Measurements from ENCODE around the gene ACSBG1. TPM values are rescaled to one million over a fixed set of nuclear protein-coding genes. Genes with fewer than 3 reads are reported as not detected.
"Not testable (repeated sequence)": the region's sequence is repeated elsewhere in the genome, so short reads cannot be mapped to it uniquely, and the experiment has no call there.

The ACSBG1 gene
- total RNA-seq, 1 donor from 2014 or later, result 1.8 TPM

GRCh38 chr15:78159395-78159794 is 75.0 kb downstream of the ACSBG1 start:
- ATAC-seq (no peak), DNase-seq (no peak)
- H3K27me3 ChIP-seq (ENCODE audit: low read depth), result no peaks in the 10 kb centered on the region
- peaks cover 15% of the 10 kb centered on the region for H3K4me1 ChIP-seq
- peaks cover 84% of the 10 kb centered on the region for H3K36me3 ChIP-seq
- no peak overlapping the region for H3K4me3 ChIP-seq
- TF ChIP-seq, protein P1, sequence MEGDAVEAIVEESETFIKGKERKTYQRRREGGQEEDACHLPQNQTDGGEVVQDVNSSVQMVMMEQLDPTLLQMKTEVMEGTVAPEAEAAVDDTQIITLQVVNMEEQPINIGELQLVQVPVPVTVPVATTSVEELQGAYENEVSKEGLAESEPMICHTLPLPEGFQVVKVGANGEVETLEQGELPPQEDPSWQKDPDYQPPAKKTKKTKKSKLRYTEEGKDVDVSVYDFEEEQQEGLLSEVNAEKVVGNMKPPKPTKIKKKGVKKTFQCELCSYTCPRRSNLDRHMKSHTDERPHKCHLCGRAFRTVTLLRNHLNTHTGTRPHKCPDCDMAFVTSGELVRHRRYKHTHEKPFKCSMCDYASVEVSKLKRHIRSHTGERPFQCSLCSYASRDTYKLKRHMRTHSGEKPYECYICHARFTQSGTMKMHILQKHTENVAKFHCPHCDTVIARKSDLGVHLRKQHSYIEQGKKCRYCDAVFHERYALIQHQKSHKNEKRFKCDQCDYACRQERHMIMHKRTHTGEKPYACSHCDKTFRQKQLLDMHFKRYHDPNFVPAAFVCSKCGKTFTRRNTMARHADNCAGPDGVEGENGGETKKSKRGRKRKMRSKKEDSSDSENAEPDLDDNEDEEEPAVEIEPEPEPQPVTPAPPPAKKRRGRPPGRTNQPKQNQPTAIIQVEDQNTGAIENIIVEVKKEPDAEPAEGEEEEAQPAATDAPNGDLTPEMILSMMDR (IDR thresholded peaks at IDR 0.05), result no peak
- no peak overlapping the region for H3K27ac ChIP-seq
- intact Hi-C loops (cut with DNase I), result no loop called here
- H3K9me3 ChIP-seq, result no peaks in the 10 kb centered on the region

DNA sequence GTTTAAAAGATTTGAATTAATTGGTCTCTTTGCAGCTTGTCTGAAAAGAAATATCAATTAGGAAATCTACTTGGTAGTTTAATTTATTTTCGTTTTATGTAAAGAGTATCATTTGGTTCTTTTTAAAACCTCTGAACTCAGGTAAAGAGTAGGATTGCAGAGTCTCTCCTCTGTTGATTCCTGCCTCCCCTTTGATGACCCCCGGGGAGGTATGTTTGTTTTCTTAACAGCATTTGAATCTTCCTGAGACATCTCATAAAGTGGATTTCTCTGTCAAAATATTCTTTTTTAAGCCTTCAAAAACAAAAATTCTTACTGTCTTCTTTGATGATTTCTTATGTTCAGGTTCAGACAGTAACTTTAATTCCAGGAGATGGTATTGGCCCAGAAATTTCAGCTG is 77.2 kb downstream of the ACSBG1 start:
- no peak for DNase-seq
- Histone ChIP-seq H3K4me1 (peaks cover 15% of the 10 kb centered on the region), H3K4me3 (no peak overlapping the region), H3K27me3 (ENCODE audit: low read depth) (no peaks in the 10 kb centered on the region), H3K36me3 (peaks cover 62% of the 10 kb centered on the region), H3K9me3 (no peaks in the 10 kb centered on the region), H3K27ac (no peak overlapping the region)
- intact Hi-C loops (cut with DNase I), result no loop called here
- TF ChIP-seq, protein P1 (IDR thresholded peaks at IDR 0.05), result no peak
- no peak for ATAC-seq

GRCh38 chr15:78156653-78157052 is 77.7 kb downstream of the ACSBG1 start:
- Histone ChIP-seq H3K27ac (peak overlapping the region; percentile 1), H3K36me3 (peaks cover 57% of the 10 kb centered on the region)

DNA sequence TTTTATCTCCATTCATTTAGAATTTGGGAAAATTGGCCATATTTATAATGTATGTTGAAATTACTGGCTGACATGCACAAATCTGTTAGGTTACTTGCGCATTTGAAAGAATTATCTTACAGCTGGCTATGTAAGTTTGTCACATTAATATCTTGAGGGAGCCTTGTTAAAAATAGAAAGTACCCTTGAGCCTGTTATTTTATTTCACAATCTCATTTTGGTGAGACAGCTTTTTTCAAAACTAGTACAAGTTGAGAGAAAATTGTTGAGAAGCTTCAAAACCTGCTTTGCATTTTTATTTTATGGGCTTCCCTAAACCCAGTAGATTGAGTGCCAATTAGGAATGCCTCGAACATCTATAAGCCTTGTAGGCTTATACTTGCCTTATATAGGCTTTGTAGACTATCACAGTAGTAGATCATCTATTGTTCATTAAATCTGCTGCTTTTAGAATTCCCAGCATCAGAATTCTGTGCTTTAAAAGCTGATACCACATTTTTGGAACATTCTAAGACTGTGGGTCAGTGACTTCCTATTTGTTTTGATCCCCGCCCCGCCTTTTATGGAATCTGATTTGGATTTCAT is 78.9 kb downstream of the ACSBG1 start:
- Histone ChIP-seq H3K27ac (peak overlapping the region; percentile 21), H3K4me3 (no peak overlapping the region), H3K36me3 (peaks cover 45% of the 10 kb centered on the region), H3K27me3 (ENCODE audit: low read depth) (no peaks in the 10 kb centered on the region), H3K4me1 (peaks cover 25% of the 10 kb centered on the region), H3K9me3 (no peaks in the 10 kb centered on the region)
- intact Hi-C loops (cut with DNase I), result no loop called here
- TF ChIP-seq, protein P1 (IDR thresholded peaks at IDR 0.05), result no peak
- no peak for ATAC-seq
- DNase-seq, result no peak

More at GRCh38 chr15:78156653-78157052, 77.7 kb downstream of the ACSBG1 start:
- TF ChIP-seq, protein P1 (IDR thresholded peaks at IDR 0.05), result no peak
- Histone ChIP-seq H3K4me3 (no peak overlapping the region), H3K27me3 (ENCODE audit: low read depth) (no peaks in the 10 kb centered on the region), H3K4me1 (peaks cover 15% of the 10 kb centered on the region), H3K9me3 (no peaks in the 10 kb centered on the region)
- ATAC-seq, result no peak
- intact Hi-C loops (cut with DNase I), result no loop called here
- no peak for DNase-seq

DNA sequence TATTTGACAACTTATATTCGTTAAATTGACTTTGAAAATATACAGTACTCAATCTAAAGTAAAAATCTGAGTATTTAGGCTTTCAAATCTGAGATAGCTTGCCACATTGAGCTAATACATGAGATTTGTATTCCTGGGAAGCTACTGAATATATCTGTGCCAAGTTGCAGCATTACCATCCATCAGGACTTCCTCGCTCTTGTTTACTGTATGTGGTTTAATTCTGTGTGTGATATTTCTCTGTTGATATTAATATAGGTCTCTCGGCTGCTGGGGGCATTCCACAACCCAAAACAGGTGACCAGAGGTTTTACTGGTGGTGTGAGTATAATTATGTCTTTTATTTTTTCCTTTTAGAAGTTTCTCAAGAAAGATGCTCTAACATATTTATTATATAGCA is 79.4 kb downstream of the ACSBG1 start:
- no peak for DNase-seq
- TF ChIP-seq, protein P1 (IDR thresholded peaks at IDR 0.05), result no peak
- ATAC-seq, result no peak
- H3K4me3 ChIP-seq, result no peak overlapping the region
- peaks cover 40% of the 10 kb centered on the region for H3K36me3 ChIP-seq
- no peak overlapping the region for H3K27ac ChIP-seq
- H3K27me3 ChIP-seq (ENCODE audit: low read depth), result no peaks in the 10 kb centered on the region
- intact Hi-C loops (cut with DNase I), result no loop called here
- H3K4me1 ChIP-seq, result peaks cover 30% of the 10 kb centered on the region
- H3K9me3 ChIP-seq, result no peaks in the 10 kb centered on the region

DNA sequence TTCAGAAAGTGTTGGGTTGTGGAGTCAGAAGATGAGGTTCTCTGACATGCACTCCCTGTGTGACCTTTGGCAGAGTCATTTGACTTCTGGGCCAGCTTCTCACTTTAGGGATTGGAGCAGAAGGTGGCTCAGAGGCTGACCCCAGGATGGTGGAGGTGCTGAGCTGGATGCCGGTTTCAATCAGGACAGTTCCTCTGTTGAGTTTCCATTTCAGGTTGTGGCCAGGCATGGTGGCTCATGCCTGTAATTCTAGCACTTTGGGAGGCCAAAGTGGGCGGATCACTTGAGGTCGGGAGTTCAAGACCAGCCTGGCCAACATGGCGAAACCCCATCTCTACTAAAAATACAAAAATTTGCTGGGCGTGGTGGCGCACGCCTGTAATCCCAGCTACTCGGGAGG is 83.3 kb downstream of the ACSBG1 start:
- H3K27me3 ChIP-seq (ENCODE audit: low read depth); DNase-seq; H3K36me3 ChIP-seq; H3K27ac ChIP-seq; H3K4me3 ChIP-seq; ATAC-seq; intact Hi-C loops (cut with DNase I); H3K9me3 ChIP-seq: not testable (repeated sequence)
- peaks cover 40% of the 10 kb centered on the region for H3K4me1 ChIP-seq
